Fibroblast of skin of scalp (primary cell): Measurements from ENCODE around the gene MYOCD.

Source experiments
- DNase-seq: peaks from one replicate; pipeline ENCODE4 v3.0.0-alpha.2; 2013

Gene MYOCD

DNA sequence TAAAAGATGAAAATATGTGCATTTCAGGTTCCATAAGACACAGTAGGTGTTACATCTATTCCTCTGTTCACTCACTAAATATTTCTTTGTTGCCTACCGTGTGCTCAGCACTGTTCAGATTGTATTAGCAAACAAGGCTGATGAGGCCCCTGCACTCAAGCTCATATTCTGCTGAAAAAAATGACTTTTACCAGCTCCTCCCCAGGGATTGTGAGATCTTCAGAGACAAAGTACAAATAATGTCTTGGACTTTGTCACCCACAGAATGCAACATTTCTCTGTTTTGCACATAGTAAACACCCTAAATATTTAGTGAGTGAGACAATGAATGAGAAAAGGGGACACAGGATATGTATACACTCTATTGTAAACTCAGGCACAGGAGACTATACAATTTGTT, 21.9 kb upstream of the MYOCD start:
- DNase-seq: no peak

DNA sequence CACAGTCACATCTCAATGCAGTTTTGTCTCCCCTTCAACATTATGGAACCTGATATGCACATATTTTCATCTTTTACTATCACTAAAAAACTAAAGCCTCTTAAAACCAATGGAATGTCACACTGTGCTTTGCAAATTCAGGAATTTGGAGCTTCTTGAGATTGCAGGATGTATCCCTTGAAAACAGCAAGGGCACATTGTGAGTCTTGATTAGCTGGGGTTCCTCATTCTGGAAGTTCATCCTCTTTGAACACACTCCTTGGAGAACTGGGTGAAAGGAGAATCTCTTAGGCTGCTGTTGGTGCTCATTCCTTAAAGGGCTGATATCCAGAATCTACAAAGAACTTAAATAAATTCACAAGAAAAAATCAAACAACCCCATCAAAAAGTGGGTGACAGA, 21.1 kb upstream of the MYOCD start:
- no peak for DNase-seq

DNA sequence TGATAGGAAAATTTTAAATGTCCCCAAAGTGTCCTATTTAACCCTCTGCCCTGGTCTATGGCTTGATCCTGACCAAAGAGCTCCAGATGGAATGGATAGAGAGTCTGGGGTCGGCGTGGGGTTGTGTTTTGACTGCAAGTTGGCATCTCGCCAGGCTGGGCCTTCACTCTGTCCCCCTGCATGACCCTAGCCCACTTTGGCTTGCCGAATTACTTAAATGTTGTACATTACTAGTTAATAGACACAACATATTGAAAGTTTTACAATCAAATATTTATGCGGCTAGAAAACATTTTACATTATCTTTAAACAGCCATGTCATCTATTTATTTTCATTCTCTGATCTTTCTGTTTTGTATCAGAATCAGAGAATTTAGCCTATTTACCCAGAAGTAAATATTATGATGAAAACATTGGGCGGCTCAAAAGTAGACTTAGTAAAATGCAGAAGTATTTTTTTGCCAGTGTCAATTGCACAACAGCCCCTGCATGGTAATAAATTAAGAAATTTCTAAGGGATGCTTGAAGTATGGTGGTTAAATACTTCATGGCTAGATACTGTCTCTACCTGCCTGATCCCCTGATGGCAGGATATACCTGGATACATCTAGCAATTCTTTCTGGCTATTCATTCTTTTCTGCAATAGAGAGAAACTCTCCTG, 18.8 kb upstream of the MYOCD start:
- no peak for DNase-seq

DNA sequence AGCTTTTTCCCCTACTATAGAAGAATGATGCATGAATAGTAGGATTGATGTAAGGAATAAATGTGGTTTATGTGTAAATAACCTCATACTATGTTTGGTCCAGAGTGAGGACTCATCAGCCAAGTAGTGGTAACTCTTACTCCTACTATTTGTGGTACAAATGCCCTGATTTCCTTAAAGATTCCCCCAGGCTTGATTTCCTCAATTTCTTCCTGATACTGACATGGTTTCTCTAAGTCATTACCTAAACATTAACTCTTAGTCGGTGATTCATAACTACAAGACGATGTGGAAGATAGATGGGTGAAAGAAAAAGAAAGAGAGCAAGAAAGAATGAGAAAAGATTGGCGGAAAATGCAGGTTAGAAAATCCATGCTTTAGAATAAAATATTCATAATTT, 17.2 kb upstream of the MYOCD start:
- no peak for DNase-seq

DNA sequence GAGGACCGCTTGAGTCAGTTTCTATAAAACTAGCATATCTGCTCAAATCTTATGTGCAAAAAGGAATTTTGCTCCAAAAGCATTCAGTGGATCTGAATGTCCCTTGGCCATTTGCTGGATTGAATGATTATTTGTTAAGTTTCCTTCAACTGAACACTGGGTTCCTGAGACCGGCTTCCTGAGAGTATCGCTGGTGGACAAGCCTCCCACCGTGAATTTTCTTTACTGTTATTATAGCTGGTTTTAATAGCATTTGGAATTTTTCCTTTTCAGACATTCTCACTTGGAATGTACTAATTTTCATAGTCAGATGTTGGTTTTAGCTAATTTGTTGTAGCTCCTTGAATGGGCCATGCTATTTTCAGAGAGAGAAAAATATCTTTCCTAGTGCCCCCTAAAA, 9.8 kb upstream of the MYOCD start:
- DNase-seq: peak; percentile 78

DNA sequence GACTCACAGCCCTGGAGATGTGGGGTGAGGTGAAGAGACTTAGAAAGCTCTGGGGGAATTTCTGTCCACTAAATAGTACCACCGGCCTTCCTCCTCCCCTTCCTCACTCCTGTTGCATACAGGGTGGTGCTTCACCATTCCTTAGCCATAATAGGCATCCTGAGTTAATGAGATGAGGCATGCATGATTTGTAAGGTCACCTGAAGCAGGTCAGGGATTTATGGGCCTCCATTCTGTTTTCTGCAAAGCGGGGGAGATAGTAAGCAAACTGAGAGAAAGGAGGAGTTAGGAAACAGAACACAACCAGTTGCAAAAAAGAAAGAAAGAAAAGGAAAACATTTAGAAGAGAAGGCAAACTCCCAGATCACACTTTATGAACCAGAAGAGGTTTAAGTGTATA, 9.3 kb upstream of the MYOCD start:
- peak; percentile 38 for DNase-seq

DNA sequence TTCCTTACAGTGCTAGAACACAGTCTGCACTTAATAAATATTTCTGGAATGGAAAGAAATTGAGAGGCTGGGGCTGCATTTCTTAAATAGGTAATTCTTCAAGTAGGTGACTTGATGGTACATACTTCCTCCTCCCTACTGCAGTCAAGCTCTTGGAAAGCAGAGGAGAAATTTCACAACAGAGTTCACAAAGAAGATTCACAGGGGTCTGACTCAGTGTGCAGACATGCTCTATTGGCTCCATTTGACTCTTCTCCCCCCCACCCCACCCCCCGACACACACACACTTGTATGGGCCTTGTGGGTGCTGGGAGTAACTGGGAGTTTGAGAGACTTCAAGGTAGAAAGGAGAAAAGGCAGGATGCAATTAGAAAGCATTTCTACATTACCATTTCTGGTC, 6.2 kb upstream of the MYOCD start:
- DNase-seq: peak; percentile 87

DNA sequence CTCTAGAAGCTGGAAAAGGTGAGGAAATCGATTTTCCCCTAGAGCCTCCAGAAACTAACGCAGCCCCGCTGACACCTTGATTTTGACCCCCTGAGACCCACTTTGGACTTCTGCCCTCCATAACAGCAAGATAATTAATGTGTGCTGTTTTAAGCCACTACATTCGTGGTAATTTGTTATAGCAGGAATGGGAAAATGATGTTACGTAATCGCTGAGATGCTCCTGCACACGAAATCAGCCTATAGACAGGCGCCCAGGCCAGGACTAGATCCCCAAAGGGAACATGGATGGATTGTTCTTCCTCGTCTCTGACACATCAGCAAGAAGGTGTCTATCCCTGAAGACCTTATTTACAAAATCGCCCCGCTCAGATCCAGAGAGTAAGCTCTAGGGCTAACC, 1.4 kb upstream of the MYOCD start:
- no peak for DNase-seq

DNA sequence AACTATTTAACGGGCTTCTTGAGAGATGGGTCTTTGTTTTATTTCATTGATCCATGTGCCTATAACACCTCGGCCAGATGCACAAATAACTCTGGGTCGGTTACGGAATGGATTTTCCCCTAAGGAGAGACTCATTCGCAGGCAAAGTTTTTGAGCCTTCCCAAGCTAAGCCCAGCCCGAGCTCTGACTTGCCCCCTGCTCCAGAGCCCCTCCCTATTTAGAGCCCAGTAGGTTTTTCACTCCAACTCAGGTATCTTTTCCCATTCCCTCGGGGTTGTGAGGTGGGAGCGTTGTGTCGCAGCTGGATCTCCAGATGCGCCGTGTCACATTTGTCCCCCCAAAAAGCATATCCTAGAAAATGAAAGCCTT, 812 bp upstream of the MYOCD start:
- DNase-seq: no peak

DNA sequence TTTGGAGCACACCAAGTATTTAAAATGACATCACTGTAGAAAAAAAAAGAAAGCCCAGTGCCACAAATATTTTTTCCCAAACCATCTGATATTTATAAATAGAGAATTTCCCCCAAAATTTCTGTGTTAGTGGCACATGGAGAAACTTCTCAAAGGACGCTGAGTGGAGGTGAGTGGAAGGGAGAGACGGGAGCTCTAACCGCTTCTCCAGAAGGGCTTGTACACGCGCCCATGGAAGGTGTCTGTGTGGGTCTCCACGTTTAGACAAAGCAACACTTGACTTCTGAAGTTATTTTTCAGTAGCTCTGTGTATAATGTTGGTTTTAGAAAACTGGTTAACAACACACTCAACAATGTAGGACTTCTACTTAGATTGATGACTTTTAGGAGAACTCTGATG, 1.0 kb downstream of the MYOCD start:
- no peak for DNase-seq

DNA sequence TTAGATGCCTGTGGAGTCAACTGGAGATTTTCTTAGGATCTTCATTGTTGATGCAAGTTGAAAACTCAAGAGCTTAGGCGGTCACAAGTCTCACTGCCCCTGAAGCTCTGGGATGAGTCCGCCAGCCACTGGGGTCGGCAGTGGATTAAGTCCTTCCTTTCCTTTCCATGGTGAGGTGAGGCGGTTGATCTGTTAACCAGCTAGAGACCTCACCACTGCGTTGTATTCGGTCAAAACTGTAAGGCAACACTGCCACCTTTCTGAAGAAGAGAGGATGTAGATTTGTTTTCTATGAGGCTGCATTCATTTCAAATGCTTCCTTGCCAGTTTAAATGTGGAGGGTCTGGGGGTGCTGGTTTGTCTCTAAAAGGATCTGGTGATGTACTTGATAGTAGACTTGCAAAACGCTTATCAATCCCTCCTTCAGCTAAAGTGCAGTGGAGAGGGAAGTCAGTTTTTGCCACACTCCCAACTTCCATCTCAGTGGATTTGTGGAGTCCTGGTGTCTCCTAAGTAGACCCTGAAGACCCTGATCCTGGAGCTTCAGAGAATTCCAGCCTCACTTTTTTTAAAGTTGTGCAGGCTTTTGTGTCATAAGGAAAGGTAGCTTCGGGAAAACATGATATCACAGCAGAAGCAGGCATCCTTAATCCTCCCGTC, 1.7 kb downstream of the MYOCD start:
- peak; percentile 90 for DNase-seq

DNA sequence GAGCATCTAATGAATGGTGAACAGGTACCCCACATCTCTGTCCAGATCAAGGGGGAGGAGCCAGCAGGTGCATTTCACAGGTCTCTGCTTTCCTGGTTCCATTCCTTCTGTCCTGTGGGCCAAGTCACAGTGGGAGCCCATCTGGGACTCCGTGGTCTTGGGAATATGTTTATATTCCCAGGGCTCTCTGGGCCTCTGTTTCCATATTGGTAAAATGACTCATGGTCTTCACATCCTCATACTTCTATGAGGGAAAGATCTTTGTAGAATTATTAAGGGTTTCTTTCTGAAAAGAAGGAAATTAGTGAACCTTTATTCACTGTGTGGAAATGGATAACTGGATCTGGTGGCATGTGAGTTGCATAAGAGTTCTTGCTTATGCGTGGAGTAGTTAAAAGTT, 6.2 kb downstream of the MYOCD start:
- DNase-seq: peak; percentile 17

DNA sequence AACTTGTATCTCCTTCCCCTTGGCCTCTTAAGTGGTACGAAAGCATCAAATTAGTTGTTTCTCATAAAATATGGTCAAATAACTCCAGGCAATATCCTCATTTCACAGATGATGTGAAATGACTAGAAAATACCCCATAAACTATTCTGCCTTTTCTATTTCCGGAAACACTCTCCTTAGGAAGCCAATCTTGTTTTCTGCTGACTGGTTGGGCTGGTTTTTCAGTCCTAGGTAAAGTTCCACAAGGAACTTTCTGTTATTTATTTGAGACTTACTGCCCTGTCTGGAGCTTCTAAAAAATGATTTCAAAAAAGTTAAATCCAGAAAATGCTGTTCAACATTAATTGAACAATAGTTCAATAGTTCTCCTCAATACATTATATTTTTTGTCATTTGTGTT, 7.3 kb downstream of the MYOCD start:
- DNase-seq: no peak

DNA sequence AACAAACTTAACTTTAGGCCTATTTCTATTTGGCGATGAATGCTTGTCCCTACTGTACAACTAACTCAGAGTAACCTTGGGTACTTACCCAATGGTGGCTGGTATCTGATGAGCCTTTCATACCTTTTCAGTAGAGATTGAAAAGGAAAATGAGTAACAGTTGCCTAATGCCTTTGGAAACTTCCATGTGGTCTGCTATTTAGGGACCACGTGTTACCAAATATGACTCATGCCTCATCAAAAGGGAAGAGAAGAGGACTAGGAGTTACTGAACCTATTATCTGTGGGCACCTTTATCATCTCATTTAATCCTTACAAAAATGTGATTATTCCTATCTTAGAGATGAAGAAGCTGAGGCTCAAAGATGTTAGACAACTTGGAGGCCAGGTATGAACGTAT, 8.1 kb downstream of the MYOCD start:
- peak; percentile 34 for DNase-seq

DNA sequence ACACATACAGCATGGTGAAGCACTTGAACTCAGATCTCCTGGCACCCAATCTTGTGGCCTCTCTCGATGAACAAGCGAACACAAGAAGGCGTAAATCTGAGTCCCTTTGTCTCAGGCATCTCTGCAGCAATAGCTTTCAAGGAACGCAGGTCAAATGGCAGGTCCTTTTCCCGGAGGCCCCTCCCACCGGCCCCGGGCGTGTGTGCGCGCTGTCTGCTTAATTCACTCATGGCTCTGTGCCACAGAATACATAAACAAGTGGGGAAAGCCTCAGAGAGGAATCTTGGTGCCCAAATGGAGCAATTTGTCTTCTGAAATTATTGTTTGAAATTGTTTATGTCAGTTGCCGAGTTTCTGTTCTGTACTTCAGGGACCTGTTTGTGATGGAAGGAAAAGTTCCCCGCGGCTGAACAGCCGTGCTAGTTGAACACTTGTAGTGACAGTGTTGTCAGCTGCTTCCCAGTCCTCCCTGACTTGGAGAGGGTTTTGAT, 14.8 kb downstream of the MYOCD start:
- no peak for DNase-seq

DNA sequence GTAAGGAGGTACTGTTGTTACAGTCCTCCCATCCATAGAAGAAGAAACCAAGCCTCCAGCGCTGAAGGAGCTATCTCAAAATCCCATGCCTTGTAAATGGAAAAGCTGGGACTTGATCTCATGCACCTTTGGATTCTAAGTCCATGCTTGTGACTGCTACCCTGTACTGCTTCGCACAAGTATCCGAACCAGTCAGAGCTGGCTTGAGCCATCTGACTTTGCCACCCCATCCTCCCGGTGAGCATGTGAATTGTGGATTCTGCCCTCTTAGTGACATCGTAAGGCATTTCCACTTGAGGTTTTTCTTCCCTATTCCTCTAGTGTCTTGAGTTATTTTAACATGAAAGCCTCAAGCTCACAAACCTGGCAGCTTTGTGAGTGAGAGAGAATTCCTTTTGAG, 15.3 kb downstream of the MYOCD start:
- DNase-seq: no peak

DNA sequence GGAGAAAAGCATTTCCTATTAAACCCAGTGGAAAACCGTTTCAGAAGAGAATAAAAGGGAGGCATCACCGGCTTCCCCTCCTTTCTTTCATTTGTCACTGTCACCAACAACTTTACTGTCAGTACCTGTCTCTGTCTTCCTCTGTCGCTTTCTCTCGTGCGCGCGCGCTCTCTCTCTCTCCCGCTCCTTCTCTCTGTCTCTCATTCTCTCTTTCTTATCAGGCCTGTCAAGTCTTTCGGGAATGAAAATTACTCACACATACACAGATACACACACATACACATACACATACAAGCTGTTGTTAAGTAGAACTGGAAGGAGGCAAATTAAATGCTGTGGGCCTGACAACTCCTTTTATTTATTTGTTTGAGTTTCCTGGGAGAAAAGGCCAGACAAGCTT, 17.6 kb downstream of the MYOCD start:
- no peak for DNase-seq

DNA sequence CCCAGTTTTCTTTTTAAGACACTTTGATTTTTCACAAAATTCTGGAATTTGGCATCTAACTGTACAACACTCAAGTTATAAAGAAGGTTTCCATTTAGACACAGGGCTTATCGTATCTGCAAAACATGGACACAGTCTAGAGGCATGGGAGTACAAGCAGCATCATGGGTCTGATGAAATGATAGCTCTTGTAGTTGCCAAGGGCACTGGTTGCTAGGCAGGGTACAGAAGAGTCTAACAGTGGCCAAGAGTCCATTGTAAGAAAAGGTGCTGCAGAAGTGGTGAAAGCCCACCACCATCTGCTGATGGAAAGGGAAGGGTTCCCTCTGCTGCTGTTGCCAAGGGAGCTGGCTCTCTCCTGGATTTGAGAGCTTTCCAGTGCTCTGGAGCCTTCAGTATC, 20.8 kb downstream of the MYOCD start:
- DNase-seq: no peak

DNA sequence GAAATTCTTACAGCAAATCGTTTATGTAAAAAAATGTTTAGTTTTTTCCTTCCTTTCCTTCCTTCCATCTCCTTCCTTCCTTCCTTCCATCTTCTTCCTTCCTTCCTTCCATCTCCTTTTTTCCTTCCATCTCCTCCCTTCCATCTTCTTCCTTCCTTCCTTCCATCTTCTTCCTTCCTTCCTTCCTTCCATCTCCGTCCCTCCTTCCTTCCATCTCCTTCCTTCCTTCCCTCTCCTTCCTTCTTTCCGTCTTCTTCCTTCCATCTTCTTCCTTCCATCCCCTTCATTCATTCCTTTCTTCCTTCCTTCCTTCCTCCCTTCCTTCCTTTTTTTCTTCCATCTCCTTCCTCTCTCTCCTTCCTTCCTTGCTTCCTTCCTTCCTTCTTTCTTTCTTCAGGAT, 22.7 kb downstream of the MYOCD start:
- no peak for DNase-seq

DNA sequence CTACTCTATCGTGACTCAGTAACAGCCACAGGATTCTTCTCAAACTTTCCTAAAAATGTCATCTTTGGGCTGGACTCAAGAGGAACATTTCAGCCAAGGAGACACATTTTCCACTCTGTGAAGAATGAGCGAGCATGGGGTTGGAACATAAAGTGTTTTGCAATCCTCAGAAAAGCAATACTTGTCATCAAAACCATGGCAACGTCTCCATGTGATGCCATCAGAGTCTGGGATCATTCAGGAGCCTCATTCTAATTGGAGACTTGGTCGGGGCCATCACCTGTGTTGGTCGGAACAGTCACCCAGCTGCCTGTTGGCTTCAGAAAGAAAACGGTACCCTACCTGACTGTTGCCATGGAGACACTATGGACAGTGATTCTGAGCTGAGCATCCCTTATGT, 25.5 kb downstream of the MYOCD start:
- peak; percentile 54 for DNase-seq

DNA sequence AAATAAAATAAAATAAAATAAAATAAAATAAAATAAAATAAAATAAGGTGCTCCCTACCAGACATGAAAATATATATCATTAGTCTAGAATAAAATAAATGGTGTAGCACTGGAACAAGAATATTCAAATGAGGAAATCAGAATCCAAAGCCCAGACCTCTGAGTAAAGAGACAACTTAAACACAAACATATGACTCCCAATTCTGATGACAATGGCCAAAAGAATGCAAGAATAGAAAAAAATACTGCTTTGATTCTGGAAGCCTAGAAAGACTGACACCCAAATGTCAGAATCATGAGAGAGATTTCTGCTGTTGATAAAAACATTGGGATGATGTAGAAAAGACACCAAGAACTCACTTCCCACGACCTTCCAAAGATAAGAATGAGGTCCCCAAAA, 27.9 kb downstream of the MYOCD start:
- peak; percentile 61 for DNase-seq

DNA sequence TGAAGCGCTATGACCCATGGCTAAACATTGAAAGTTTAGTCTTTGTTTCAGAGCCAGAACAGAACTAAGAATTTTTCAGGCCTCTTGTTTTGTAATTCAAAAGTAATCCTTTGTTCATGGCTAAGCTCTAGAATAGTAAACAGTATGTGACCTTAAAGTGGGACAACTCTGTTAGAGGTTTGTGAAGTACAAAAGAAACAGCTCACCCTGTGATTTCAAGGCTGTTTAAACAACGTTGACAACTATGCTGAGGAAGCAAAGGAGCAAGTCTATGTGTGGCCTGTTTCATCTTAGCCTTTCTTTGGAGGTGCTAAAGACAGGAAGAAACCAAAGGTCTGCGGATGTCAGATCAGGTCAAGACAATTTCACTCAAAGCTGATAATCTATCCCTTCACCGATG, 40.4 kb downstream of the MYOCD start:
- no peak for DNase-seq

DNA sequence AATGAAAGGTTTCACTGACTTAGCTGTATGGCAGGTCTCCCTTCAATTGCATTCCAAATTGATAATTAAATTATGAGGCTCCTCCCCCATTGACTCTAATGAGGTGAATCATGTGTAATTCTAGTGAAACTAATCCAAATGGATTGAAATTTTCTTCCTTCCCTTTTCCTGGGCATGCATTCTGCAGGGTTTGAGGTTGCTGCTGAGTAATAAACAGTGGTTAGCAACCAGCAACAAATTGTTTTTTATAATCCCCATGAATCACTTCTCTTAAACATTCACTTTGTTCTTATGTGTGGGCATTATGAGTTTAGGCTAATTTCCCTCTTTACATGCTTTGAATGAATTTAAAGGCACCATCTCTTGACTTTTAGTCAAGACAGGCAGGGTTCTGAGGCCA, 43.4 kb downstream of the MYOCD start:
- peak; percentile 32 for DNase-seq

DNA sequence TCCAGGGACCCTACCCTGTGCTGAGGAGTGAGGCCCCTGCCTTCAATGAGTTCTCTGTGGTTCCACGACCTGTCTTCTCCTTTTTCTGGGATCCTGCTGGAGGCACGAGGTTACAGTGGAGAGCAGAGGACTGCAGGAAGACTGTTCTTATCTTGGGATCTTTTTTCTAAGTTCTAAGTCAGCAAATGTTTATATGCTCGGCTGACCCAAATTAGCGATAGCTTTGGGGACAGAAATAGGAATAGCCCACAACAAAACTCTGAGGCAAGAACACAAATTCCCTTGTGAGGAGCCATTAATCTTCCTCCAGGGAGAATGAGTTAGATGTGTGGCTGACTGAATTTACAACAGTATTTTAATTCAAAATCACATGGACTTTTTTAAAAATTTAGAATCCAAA, 46.7 kb downstream of the MYOCD start:
- DNase-seq: no peak

DNA sequence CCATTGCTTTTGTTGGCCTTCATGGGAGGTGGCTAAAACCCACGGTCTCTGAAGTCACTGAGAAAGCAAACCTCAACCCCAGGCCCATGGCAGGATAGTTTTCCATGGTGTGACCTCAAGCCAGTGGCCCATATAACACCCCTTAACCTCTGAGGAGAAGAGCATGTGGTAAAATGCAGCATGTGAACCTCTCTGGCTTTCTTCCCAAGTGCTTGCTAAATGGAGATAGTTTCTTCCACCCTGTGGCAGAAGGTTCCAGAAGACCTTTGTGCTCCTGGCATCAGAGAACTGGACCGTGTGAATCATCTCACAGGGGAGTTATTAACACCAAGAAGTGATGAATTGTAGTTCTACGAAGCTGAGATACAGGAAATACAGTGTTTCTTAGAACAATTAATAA, 47.3 kb downstream of the MYOCD start:
- no peak for DNase-seq
